Neural progenitor cell (in vitro differentiated cells): Measurements from ENCODE around the gene POU5F1.

ENCODE experiments used
- CTCF ChIP-seq: fragments of 200-600 bp; sonication (generic); IDR thresholded peaks from 2 replicates; pipeline ENCODE4 v1.5.1; 2017; ENCODE audit warnings: antibody characterized with exemption, mild to moderate bottlenecking
- EZH2 ChIP-seq: fragments of 200-600 bp; sonication (generic); IDR thresholded peaks from 2 replicates; pipeline ENCODE4 v1.6.1; 2017; ENCODE audit warnings: antibody characterized with exemption, mild to moderate bottlenecking, moderate library complexity
- EZH2phosphoT487 ChIP-seq: fragments of 200-600 bp; sonication (generic); IDR thresholded peaks from 2 replicates; pipeline ENCODE4 v1.6.1; 2017; ENCODE audit warnings: antibody characterized with exemption

GRCh38 chr6:31210123-31210522, 39.6 kb upstream of the POU5F1 start:
- no peak for TF ChIP-seq CTCF
- TF ChIP-seq EZH2 = no peak
- TF ChIP-seq EZH2phosphoT487 = no peak
